ENCODE data around the gene MAFG. TPM values are rescaled to one million over a fixed set of nuclear protein-coding genes. Genes with fewer than 3 reads are reported as not detected.

The MAFG gene
- total and polyA plus RNA-seq, 2 of the 13 experiments (the other 11 are each of a cell fraction or from before 2014, with no cell fraction given), result 14.5 to 20.0 TPM

DNA sequence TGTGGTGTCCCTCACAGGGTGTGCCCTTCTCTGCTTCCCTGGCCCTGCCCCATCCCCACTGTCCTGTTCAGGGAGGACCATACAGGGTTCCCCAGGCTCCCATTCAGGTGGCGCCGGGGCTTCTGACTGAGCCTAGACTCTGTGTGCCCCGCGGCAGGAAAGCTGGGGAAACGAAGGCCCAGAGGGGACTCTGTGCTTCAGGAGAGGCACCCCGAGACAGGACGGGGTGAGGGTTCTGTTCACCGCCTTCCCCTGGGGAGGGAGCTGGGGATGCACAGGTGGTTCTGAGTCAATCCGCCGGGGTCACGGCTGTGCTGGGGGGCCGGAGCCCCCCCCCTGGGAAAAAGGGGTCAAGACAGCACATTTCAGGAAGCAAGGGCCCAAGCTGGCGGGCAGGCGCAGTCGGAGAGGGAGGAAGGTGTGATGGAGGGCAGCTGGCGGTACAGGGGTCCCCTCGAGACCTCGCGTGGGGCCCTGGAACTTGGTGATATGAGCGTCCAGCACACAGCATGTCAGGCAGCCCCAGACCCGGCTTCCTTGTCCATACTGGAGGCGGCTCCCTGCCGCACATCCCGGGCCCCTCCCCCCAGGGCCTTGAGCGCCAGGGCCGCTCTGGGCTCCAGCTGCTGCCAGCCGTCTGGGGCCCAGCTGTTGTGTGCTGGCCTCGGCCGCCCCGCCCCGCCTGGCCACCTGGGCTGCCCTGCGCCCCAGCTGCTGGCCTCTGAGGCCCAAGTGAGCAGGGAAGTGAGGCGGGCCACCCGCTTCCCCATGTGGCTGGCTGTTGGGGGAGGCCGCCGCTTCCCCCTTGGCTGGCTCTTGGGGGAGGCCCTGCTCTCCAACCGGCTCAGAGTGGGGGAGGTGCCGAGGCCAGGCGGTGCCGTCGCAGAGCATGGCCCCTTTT, 39.1 kb upstream of the MAFG start (continued):
- TF ChIP-seq, protein P1, sequence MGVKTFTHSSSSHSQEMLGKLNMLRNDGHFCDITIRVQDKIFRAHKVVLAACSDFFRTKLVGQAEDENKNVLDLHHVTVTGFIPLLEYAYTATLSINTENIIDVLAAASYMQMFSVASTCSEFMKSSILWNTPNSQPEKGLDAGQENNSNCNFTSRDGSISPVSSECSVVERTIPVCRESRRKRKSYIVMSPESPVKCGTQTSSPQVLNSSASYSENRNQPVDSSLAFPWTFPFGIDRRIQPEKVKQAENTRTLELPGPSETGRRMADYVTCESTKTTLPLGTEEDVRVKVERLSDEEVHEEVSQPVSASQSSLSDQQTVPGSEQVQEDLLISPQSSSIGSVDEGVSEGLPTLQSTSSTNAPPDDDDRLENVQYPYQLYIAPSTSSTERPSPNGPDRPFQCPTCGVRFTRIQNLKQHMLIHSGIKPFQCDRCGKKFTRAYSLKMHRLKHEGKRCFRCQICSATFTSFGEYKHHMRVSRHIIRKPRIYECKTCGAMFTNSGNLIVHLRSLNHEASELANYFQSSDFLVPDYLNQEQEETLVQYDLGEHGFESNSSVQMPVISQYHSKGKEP (CRISPR knock-in tag; IDR thresholded peaks at IDR 0.05), result peak; percentile 73; the same call in 1 of the 2 replicates
- TF ChIP-seq SP5 (CRISPR knock-in tag; IDR thresholded peaks at IDR 0.05; ENCODE audit: borderline replicate concordance, low read depth) (peak; percentile 99), PHF5A (CRISPR knock-in tag; IDR thresholded peaks at IDR 0.05; ENCODE audit: low read depth, unreplicated experiment) (peak; percentile 95), SOX13 (IDR thresholded peaks at IDR 0.05) (no peak; the same call in 1 of the 2 replicates), SOX13 (CRISPR knock-in tag; conservative IDR thresholded peaks at IDR 0.05 in 1 of 2, IDR thresholded peaks at IDR 0.05 in 1 of 2) (peak in 1 of 2 experiments; percentile 84; a peak in 2 of 4 replicates), FOSL2 (CRISPR knock-in tag; IDR thresholded peaks at IDR 0.05) (peak; percentile 69), MEIS2 (CRISPR knock-in tag; IDR thresholded peaks at IDR 0.05) (no peak), CCDC6 (CRISPR knock-in tag; IDR thresholded peaks at IDR 0.05) (peak; percentile 44; the same call in 1 of the 2 replicates), TCF7L2 (IDR thresholded peaks at IDR 0.05; ENCODE audit: low read depth, low read length) (no peak), ISL2 (CRISPR knock-in tag; IDR thresholded peaks at IDR 0.05) (peak; percentile 73; the same call in 1 of the 2 replicates), SIN3B (IDR thresholded peaks at IDR 0.05; ENCODE audit: low read length) (no peak), NFIB (CRISPR knock-in tag; IDR thresholded peaks at IDR 0.05; ENCODE audit: borderline replicate concordance) (no peak), ZNF234 (CRISPR knock-in tag; conservative IDR thresholded peaks at IDR 0.05) (peak; percentile 82; the same call in 1 of the 2 replicates), ZNF570 (CRISPR knock-in tag; IDR thresholded peaks at IDR 0.05; ENCODE audit: borderline replicate concordance) (no peak; the same call in 1 of the 2 replicates), PHF8 (CRISPR knock-in tag; IDR thresholded peaks at IDR 0.05) (peak; percentile 68), SIX4 (CRISPR knock-in tag; IDR thresholded peaks at IDR 0.05) (peak; percentile 72), ZNF572 (CRISPR knock-in tag; IDR thresholded peaks at IDR 0.05) (peak; percentile 81; the same call in 1 of the 2 replicates), ZNF772 (CRISPR knock-in tag; IDR thresholded peaks at IDR 0.05) (0 out of 2 replicates have a peak, but pooled peaks have one; percentile 60)
- TF ChIP-seq, protein P2, sequence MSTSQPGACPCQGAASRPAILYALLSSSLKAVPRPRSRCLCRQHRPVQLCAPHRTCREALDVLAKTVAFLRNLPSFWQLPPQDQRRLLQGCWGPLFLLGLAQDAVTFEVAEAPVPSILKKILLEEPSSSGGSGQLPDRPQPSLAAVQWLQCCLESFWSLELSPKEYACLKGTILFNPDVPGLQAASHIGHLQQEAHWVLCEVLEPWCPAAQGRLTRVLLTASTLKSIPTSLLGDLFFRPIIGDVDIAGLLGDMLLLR (CRISPR knock-in tag; IDR thresholded peaks at IDR 0.05), result peak; percentile 91
- TF ChIP-seq, protein P3, sequence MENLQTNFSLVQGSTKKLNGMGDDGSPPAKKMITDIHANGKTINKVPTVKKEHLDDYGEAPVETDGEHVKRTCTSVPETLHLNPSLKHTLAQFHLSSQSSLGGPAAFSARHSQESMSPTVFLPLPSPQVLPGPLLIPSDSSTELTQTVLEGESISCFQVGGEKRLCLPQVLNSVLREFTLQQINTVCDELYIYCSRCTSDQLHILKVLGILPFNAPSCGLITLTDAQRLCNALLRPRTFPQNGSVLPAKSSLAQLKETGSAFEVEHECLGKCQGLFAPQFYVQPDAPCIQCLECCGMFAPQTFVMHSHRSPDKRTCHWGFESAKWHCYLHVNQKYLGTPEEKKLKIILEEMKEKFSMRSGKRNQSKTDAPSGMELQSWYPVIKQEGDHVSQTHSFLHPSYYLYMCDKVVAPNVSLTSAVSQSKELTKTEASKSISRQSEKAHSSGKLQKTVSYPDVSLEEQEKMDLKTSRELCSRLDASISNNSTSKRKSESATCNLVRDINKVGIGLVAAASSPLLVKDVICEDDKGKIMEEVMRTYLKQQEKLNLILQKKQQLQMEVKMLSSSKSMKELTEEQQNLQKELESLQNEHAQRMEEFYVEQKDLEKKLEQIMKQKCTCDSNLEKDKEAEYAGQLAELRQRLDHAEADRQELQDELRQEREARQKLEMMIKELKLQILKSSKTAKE (CRISPR knock-in tag; IDR thresholded peaks at IDR 0.05; ENCODE audit: borderline replicate concordance), result peak; percentile 98
- TF ChIP-seq, protein P4, sequence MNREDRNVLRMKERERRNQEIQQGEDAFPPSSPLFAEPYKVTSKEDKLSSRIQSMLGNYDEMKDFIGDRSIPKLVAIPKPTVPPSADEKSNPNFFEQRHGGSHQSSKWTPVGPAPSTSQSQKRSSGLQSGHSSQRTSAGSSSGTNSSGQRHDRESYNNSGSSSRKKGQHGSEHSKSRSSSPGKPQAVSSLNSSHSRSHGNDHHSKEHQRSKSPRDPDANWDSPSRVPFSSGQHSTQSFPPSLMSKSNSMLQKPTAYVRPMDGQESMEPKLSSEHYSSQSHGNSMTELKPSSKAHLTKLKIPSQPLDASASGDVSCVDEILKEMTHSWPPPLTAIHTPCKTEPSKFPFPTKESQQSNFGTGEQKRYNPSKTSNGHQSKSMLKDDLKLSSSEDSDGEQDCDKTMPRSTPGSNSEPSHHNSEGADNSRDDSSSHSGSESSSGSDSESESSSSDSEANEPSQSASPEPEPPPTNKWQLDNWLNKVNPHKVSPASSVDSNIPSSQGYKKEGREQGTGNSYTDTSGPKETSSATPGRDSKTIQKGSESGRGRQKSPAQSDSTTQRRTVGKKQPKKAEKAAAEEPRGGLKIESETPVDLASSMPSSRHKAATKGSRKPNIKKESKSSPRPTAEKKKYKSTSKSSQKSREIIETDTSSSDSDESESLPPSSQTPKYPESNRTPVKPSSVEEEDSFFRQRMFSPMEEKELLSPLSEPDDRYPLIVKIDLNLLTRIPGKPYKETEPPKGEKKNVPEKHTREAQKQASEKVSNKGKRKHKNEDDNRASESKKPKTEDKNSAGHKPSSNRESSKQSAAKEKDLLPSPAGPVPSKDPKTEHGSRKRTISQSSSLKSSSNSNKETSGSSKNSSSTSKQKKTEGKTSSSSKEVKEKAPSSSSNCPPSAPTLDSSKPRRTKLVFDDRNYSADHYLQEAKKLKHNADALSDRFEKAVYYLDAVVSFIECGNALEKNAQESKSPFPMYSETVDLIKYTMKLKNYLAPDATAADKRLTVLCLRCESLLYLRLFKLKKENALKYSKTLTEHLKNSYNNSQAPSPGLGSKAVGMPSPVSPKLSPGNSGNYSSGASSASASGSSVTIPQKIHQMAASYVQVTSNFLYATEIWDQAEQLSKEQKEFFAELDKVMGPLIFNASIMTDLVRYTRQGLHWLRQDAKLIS (CRISPR knock-in tag; IDR thresholded peaks at IDR 0.05), result peak; percentile 92; the same call in 1 of the 2 replicates

All from HepG2 (cell line).